Measurements from ENCODE around the gene RECK.

GRCh38 chr9:36080519-36080918 lies 43.8 kb downstream of the RECK start:
- TF ChIP-seq CTCF (conservative IDR thresholded peaks at IDR 0.05) (no peak), EZH2 (IDR thresholded peaks at IDR 0.05; ENCODE audit: low read depth) (no peak)

All from PC-9 (cell line).